Fibroblast of upper back skin (primary cell): ENCODE data around the gene TFRC.
"Not testable (repeated sequence)": the region's sequence is repeated elsewhere in the genome, so short reads cannot be mapped to it uniquely, and the experiment has no call there.

Experiments used
- DNase-seq: peaks from one replicate; pipeline ENCODE4 v3.0.0-alpha.2; 2013

TFRC gene

GRCh38 chr3:196081834-196082618 is at the start of gene TFRC:
Gene TFRC (minus strand): TSS chr3:196082090. CDS start chr3:196077099, 4,991 bp downstream.
- peak; percentile 93 for DNase-seq

- no peak for DNase-seq
Observed at GRCh38 chr3:196128172-196128843, 46.4 kb upstream of the TFRC start.

GRCh38 chr3:196127308-196128040 is 45.6 kb upstream of the TFRC start:
- DNase-seq = no peak

- no peak for DNase-seq
Observed at GRCh38 chr3:196124608-196125007, 42.7 kb upstream of the TFRC start.

GRCh38 chr3:196122688-196123046 is 40.8 kb upstream of the TFRC start:
- DNase-seq = no peak

- no peak for DNase-seq
Observed at GRCh38 chr3:196122021-196122687, 40.3 kb upstream of the TFRC start.

- no peak for DNase-seq
Observed at GRCh38 chr3:196121066-196121465, 39.2 kb upstream of the TFRC start.

GRCh38 chr3:196120291-196120951 is 38.5 kb upstream of the TFRC start:
- DNase-seq = no peak

GRCh38 chr3:196117809-196118208 is 35.9 kb upstream of the TFRC start:
- DNase-seq = no peak

GRCh38 chr3:196115678-196116083 is 33.8 kb upstream of the TFRC start:
- DNase-seq = no peak

- no peak for DNase-seq
Observed at GRCh38 chr3:196111939-196112386, 30.1 kb upstream of the TFRC start.

GRCh38 chr3:196108075-196108743 is 26.3 kb upstream of the TFRC start:
- no peak for DNase-seq

GRCh38 chr3:196104707-196105106 is 22.8 kb upstream of the TFRC start:
- not testable (repeated sequence) for DNase-seq

- DNase-seq = not testable (repeated sequence)
Observed at GRCh38 chr3:196098365-196098980, 16.6 kb upstream of the TFRC start.

- no peak for DNase-seq
Observed at GRCh38 chr3:196097373-196098154, 15.7 kb upstream of the TFRC start.

GRCh38 chr3:196096382-196096953 is 14.6 kb upstream of the TFRC start:
- DNase-seq = no peak

GRCh38 chr3:196093317-196094111 is 11.6 kb upstream of the TFRC start:
- no peak for DNase-seq

- DNase-seq = no peak
Observed at GRCh38 chr3:196087906-196088305, 6.0 kb upstream of the TFRC start.

GRCh38 chr3:196082619-196082971 is 705 bp upstream of the TFRC start:
- no peak for DNase-seq
